Skeletal muscle satellite cell (primary cell): ENCODE results near the gene GGCX.
A peak's percentile ranks its signal among the peaks of the same experiment; 100 is the strongest.
"Not testable (repeated sequence)": the region's sequence is repeated elsewhere in the genome, so short reads cannot be mapped to it uniquely, and the experiment has no call there.

Experiments used
- H3K27me3 ChIP-seq: 2 replicates; pipeline ENCODE4 v1.7.0; 2013; ENCODE audit warnings: low read length; ENCODE audit not compliant: control insufficient read depth, insufficient read depth
- H3K36me3 ChIP-seq: 2 replicates; pipeline ENCODE4 v1.7.0; 2013; ENCODE audit warnings: mild to moderate bottlenecking, control low read depth, low read length; ENCODE audit not compliant: insufficient read depth
- H3K4me1 ChIP-seq: 2 replicates; pipeline ENCODE4 v1.7.0; 2013; ENCODE audit warnings: low read length; ENCODE audit not compliant: control insufficient read depth, insufficient read depth
- H3K4me2 ChIP-seq: 2 replicates; pipeline ENCODE4 v1.7.0; 2013; ENCODE audit warnings: mild to moderate bottlenecking, low read length
- H3K4me3 ChIP-seq: 2 replicates; pipeline ENCODE4 v1.7.0; 2013; ENCODE audit warnings: low read length
- H3K9ac ChIP-seq: 2 replicates; pipeline ENCODE4 v1.7.0; 2013; ENCODE audit warnings: mild to moderate bottlenecking, low read depth, low read length, moderate library complexity
- H3K9me3 ChIP-seq: replicated peaks from 2 replicates; pipeline ENCODE4 v1.7.0; 2013; ENCODE audit warnings: mild to moderate bottlenecking, control low read depth, low read length

Gene GGCX

DNA sequence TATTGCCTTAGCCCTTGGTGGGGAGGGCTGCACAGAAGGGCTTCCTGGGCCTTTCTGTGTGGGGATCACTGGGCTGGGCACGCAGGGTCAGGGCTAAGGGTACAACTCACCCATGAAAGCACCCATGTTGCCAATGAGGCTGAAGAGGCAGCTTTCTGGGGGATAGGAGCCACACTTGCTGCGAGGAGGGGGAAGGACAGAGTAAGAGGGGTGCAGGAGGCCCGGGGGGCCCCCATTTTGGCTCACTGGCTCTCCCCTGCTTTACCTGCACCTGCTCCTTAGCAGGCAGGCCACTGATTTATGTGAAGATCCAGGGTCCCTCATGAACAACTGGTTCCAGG lies 38.9 kb upstream of the GGCX start:
- no peak overlapping the region for H3K4me2 ChIP-seq
- no peak overlapping the region for H3K9ac ChIP-seq
- H3K36me3 ChIP-seq, result peaks cover 31% of the 10 kb centered on the region
- peaks cover 23% of the 10 kb centered on the region for H3K4me1 ChIP-seq
- no peaks in the 10 kb centered on the region for H3K9me3 ChIP-seq
- no peaks in the 10 kb centered on the region for H3K27me3 ChIP-seq
- H3K4me3 ChIP-seq, result no peak overlapping the region

DNA sequence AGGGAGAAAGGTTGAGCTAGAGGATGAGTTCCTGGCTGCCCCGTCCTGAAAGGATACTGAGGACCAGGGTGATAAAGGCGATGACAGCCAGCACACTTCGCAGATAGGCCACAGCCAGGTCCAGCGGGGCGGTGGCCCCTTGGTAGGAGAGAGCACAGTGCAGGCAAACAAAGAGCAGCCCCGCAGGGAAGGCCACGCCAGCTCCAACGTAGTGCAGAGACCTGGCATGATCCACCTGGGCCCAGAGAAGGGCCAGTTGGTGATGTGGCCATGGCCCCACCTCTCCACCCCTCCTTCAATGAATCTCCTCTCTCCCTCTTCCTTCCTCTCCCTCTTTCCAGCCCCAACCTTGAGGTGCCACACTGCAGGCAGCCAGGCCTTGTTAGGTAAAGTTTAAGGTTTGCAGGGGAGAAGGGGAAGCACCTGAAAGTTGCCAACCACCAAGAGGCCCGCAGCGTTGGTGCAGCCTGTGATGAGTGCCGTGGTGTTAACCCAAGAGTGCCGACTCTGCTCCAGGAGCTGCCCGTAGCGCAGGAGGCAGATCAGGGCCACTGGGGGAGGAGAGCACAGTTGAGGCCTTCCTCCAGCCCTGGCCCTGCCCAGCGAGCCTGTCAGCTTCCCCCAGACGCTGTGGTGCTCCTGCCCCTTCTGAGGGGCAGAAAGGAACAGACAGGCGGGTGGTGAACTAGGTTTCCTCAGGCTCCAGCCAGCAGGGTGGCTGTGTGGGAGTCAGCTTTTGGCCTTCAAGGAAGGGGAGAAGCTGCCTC lies 38.4 kb upstream of the GGCX start:
- Histone ChIP-seq H3K9me3 (no peaks in the 10 kb centered on the region), H3K4me3 (no peak overlapping the region), H3K36me3 (peaks cover 31% of the 10 kb centered on the region), H3K9ac (no peak overlapping the region), H3K4me1 (peaks cover 22% of the 10 kb centered on the region), H3K4me2 (no peak overlapping the region), H3K27me3 (no peaks in the 10 kb centered on the region)

DNA sequence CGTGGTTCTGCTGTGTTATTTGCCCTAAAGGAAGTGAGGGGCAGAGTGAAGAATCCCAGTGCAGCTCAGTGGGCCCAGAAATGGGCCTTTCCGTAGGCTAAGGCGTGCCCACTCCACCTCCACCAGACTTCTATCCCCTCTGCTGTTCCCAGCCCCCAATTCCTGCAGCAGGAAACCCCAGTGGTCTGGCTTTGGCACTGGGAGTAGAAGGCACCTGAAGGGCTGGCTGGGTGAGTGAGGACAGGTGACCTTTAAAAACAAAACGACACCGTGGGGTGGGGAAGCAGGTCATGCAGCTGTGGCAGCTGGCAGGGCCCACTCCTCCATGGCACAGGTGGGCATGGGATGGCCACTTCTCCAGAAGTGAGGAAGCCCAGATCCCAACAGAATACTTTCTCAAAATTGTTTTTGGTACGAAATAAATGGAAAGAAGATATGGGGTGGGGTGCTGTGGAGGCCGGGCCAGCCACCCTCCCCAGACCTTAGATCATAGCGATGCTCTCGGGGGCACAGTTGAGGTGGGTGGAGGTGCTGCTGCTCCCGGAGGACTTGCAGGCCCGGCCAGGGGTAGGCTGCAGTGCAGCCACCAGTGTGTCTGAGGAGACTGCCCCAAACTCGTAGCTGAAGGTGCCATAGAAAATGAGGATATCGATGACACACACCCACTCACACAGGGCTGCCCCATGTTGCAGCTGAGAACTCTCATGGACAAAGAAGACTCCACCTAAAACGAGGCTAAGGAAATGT lies 37.5 kb upstream of the GGCX start:
- peaks cover 31% of the 10 kb centered on the region for H3K36me3 ChIP-seq
- no peaks in the 10 kb centered on the region for H3K27me3 ChIP-seq
- no peak overlapping the region for H3K4me2 ChIP-seq
- H3K9ac ChIP-seq, result no peak overlapping the region
- H3K4me1 ChIP-seq, result peaks cover 24% of the 10 kb centered on the region
- no peak overlapping the region for H3K4me3 ChIP-seq
- no peaks in the 10 kb centered on the region for H3K9me3 ChIP-seq

DNA sequence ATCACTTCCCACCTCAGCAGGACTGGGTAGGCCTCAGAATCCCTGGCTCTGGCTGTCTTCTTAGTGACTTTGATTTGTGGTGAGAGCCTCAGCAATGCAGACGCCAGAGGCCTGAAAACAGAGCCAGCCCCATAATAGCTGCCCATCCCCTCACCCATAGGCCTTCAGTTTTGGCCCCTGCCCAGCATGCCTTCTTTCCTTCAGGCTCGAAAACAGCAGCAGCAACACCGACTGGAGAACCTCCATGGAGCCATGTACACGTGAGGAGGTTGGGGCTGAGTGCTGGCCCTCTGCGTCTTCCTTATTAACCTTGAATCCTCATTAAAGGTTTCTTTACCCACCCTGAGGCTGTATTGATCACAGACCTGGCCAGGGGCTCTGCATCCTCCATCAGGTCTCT lies 35.9 kb upstream of the GGCX start:
- peak overlapping the region; percentile 85 for H3K4me3 ChIP-seq
- peaks cover 24% of the 10 kb centered on the region for H3K4me1 ChIP-seq
- H3K9ac ChIP-seq, result no peak overlapping the region
- peak overlapping the region; percentile 92 for H3K4me2 ChIP-seq
- no peaks in the 10 kb centered on the region for H3K9me3 ChIP-seq
- peaks cover 31% of the 10 kb centered on the region for H3K36me3 ChIP-seq
- no peaks in the 10 kb centered on the region for H3K27me3 ChIP-seq

DNA sequence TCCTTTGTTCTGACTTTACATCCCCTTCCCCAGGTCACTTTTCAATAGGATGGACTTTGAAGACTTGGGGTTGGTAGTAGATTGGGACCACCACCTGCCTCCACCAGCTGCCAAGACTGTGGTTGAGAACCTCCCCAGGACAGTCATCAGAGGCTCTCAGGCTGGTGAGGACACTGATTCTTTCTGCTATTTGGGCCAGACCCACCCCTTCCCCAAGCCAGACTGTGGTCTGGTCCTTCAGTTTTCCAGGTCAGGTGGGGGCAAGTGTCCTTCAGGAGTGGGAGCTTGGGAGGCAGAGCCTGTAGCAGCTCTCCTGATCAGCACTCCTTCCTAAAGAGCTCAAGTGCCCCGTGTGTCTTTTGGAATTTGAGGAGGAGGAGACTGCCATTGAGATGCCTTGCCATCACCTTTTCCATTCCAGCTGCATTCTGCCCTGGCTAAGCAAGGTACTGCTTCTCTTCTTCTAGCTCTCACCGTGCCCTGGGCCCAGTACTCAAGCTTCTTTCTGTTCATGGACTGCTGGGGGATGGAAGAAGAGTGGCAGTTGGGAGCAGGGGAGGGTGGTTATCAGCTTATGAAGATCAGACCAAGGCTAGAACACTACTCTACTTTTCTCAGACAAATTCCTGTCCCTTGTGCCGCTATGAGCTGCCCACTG lies 35.3 kb upstream of the GGCX start:
- H3K9me3 ChIP-seq, result no peaks in the 10 kb centered on the region
- H3K36me3 ChIP-seq, result peaks cover 31% of the 10 kb centered on the region
- H3K27me3 ChIP-seq, result no peaks in the 10 kb centered on the region
- H3K4me3 ChIP-seq, result peak overlapping the region; percentile 85
- H3K9ac ChIP-seq, result peak overlapping the region; percentile 86
- peaks cover 27% of the 10 kb centered on the region for H3K4me1 ChIP-seq
- H3K4me2 ChIP-seq, result peak overlapping the region; percentile 92

DNA sequence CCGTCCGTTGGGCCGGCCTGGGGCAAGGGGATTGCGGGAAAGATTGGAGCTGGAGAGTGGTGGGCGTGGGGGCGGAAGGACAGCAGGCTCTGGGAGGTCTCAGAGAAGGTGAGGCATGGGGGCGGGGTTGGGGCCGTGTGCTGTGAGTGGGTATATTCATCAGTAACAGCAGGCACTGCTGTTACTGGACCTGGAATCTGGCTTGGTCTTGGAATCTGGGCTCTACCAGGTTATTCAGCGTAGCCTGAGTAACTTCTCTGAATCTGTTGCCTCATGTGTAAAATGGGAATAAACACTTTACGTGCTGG lies 34.7 kb upstream of the GGCX start:
- Histone ChIP-seq H3K9me3 (no peaks in the 10 kb centered on the region), H3K4me3 (peak overlapping the region; percentile 85), H3K27me3 (no peaks in the 10 kb centered on the region), H3K4me1 (peaks cover 29% of the 10 kb centered on the region), H3K9ac (peak overlapping the region; percentile 86), H3K4me2 (peak overlapping the region; percentile 92), H3K36me3 (peaks cover 31% of the 10 kb centered on the region)

DNA sequence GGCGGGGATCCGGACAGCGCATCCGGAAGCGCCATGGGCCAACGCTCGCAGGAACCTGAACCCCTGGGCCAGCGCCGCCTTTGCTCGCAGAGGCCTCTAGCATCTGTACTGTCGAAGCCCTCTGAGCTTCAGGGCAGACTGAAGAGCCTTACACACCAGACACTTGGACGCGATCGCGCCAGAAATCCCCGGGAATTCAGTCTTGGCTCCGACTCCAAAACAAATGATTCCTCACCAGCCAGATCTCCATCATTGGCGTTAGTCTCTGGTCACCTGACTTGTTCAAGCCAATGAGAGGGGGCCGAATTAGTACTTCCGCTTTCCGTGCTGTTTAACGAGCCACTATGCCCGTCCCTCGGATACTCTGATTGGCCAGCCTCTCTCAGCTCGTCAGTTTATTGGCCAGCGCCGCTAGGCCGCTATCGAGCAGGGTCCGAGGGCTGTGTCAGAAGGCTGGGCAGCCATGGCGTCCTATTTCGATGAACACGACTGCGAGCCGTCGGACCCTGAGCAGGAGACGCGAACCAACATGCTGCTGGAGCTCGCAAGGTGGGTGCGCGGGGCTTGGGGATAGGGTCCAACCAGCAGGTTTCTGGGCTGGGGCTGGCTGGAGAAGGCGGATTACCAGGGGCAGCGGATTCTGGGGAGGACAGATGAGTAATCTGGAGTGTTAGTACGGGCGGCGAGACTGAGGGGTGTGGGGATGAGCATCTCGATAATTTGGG lies 34.2 kb upstream of the GGCX start, which contains the start of gene RNF181:
Gene RNF181 (plus strand): TSS at position 445 of the 725 bp plus-strand sequence. CDS start 19 bp downstream, at position 464.
- Histone ChIP-seq H3K9ac (peak within 1 kb of the TSS; percentile 86), H3K4me3 (peak within 1 kb of the TSS; percentile 85), H3K27me3 (no peaks in the 10 kb centered on the region), H3K4me2 (peak within 1 kb of the TSS; percentile 92), H3K4me1 (peaks cover 34% of the 10 kb centered on the region), H3K9me3 (no peaks in the 10 kb centered on the region), H3K36me3 (peaks cover 31% of the 10 kb centered on the region)

DNA sequence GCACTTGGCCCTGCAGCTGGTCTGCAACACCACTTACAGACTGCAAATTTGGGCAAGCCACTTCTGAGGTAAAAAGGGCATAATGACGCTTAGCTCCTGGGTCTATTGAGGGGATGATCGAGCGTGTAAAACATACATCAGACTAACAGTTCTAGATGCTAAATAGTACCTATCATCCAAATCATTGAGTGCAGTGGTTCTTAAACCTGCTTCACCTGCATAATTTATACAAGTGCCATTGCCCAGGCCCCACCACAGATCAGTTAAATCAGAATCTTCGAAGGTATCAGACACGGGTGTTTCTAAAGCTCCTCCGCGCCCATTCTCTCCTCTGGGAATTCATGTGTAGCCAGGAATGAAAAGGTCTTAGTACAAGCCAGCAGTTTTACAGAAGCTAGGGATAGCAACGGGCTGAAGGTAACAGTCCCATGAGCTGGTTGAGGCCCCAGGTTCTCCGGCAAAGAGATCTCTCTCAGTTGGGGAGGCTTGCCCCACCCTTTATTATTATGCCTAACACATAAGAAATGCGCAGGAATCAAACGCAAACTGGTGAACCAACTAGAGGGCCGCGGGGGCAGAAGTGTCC lies 33.5 kb upstream of the GGCX start:
- Histone ChIP-seq H3K4me3 (peak overlapping the region; percentile 85), H3K4me1 (peaks cover 41% of the 10 kb centered on the region), H3K27me3 (no peaks in the 10 kb centered on the region), H3K4me2 (peak overlapping the region; percentile 92), H3K36me3 (peaks cover 29% of the 10 kb centered on the region), H3K9me3 (no peaks in the 10 kb centered on the region), H3K9ac (peak overlapping the region; percentile 86)

DNA sequence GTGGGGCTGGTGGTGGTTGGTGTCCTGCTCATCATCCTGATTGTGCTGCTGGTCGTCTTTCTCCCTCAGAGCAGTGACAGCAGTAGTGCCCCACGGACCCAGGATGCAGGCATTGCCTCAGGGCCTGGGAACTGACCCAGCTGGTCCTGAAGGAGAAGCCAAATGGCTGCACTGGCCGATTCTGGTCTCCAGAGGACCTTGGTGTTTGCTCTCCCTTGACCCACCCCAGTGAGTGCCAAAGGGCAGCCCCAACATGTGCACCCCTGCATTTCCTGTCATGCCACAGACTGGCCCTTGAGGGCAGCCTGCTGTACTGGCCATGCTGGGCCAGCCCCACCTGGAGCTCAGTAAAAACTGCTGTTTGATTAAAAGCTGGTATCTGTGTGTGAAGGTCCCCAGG lies 31.7 kb upstream of the GGCX start:
- Histone ChIP-seq H3K4me1 (peaks cover 58% of the 10 kb centered on the region), H3K4me2 (no peak overlapping the region), H3K4me3 (no peak overlapping the region), H3K27me3 (no peaks in the 10 kb centered on the region), H3K9ac (no peak overlapping the region), H3K9me3 (no peaks in the 10 kb centered on the region), H3K36me3 (peaks cover 11% of the 10 kb centered on the region)

DNA sequence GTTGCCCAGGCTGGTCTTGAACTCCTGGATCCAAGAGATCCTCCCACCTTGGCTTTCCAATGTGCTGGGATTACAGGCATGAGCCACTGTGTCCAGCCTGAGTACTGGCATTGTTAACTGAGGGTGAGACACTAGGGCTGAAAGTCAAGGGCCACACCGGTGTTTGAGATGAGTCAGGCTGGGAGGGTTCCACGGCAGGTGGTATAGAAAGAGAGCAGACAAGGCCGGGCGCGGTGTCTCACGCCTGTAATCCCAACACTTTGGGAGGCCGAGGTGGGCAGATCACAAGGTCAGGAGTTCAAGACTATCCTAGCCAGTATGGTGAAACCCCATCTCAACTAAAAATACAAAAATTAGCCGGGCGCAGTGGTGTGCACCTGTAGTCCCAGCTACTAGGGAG lies 31.0 kb upstream of the GGCX start:
- peaks cover 64% of the 10 kb centered on the region for H3K4me1 ChIP-seq
- not testable (repeated sequence) for H3K4me2 ChIP-seq, H3K4me3 ChIP-seq, H3K9ac ChIP-seq, H3K27me3 ChIP-seq, H3K36me3 ChIP-seq, H3K9me3 ChIP-seq

DNA sequence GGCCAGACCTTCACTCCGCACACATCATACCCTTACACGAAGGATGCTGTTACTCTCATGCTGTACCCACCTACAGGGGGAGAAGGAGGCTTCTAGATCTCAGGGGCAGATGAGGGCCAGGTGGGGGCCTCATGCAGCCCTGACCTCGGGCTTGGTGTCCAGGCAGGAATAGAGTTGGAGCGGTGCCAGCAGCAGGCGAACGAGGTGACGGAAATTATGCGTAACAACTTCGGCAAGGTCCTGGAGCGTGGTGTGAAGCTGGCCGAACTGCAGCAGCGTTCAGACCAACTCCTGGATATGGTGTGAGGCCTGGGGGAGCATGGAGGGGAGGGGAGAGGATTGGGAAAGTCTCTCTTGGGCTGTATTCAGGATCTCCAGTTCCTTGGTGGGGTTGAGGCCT lies 30.3 kb upstream of the GGCX start:
- Histone ChIP-seq H3K4me3 (no peak overlapping the region), H3K4me1 (peaks cover 61% of the 10 kb centered on the region), H3K36me3 (no peaks in the 10 kb centered on the region), H3K4me2 (peak overlapping the region; percentile 60), H3K9me3 (no peaks in the 10 kb centered on the region), H3K27me3 (no peaks in the 10 kb centered on the region), H3K9ac (peak overlapping the region; percentile 85)
